ENCODE measurements around the gene SDHC.

DNA sequence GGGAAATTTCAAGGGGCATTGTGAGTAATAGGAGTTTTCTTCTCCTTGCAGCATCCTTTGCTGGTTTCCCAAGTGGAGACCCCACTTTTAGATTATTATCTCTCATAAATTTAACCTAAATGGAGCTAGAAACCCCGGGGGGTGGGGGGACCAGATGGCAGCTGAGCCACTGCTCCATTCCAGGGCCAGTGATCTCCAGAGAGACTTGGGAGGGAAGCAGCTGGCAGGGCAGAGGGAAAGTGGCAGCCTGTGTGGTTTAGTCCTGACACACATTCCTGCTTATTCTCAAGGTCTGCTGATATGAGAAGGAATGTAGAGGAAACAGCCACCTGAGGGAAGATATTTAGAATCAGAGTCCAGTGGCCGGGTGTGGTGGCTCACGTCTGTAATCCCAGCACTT is 39.3 kb upstream of the SDHC start:
- TF ChIP-seq, protein P1, sequence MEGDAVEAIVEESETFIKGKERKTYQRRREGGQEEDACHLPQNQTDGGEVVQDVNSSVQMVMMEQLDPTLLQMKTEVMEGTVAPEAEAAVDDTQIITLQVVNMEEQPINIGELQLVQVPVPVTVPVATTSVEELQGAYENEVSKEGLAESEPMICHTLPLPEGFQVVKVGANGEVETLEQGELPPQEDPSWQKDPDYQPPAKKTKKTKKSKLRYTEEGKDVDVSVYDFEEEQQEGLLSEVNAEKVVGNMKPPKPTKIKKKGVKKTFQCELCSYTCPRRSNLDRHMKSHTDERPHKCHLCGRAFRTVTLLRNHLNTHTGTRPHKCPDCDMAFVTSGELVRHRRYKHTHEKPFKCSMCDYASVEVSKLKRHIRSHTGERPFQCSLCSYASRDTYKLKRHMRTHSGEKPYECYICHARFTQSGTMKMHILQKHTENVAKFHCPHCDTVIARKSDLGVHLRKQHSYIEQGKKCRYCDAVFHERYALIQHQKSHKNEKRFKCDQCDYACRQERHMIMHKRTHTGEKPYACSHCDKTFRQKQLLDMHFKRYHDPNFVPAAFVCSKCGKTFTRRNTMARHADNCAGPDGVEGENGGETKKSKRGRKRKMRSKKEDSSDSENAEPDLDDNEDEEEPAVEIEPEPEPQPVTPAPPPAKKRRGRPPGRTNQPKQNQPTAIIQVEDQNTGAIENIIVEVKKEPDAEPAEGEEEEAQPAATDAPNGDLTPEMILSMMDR (IDR thresholded peaks at IDR 0.05; ENCODE audit: low read depth, low read length), result no peak
- no peak for TF ChIP-seq POLR2A (IDR thresholded peaks at IDR 0.05; ENCODE audit: extremely low read depth, insufficient read length)
- TF ChIP-seq, protein P2, sequence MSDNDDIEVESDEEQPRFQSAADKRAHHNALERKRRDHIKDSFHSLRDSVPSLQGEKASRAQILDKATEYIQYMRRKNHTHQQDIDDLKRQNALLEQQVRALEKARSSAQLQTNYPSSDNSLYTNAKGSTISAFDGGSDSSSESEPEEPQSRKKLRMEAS (IDR thresholded peaks at IDR 0.05; ENCODE audit: low read depth, low read length), result no peak

All from NB4 (cell line).